ENCODE results near the gene TDRKH. TPM values are rescaled to one million over a fixed set of nuclear protein-coding genes. Genes with fewer than 3 reads are reported as not detected.

TDRKH gene
- total RNA-seq, 1 donor from 2014 or later = 12.0 TPM

- Histone ChIP-seq H3K4me3 (ENCODE audit: low read depth, low read length) (no peak overlapping the region), H3K27me3 (ENCODE audit: control insufficient read depth, insufficient read depth, low read length) (peaks cover 45% of the 10 kb centered on the region), H3K36me3 (ENCODE audit: control insufficient read depth, insufficient read depth, low read length) (no peaks in the 10 kb centered on the region)
- DNase-seq (ENCODE audit: low read depth) = no peak
- no peak for TF ChIP-seq CTCF (IDR thresholded peaks at IDR 0.05; ENCODE audit: insufficient read depth, low read length, poor library complexity, severe bottlenecking)
Observed at GRCh38 chr1:151801310-151801820, 11.1 kb upstream of the TDRKH start.

- TF ChIP-seq CTCF (IDR thresholded peaks at IDR 0.05; ENCODE audit: insufficient read depth, low read length, poor library complexity, severe bottlenecking) = no peak
- DNase-seq (ENCODE audit: low read depth) = no peak
- H3K27me3 ChIP-seq (ENCODE audit: control insufficient read depth, insufficient read depth, low read length) = peaks cover 42% of the 10 kb centered on the region
Observed at GRCh38 chr1:151800830-151801229, 10.5 kb upstream of the TDRKH start.

GRCh38 chr1:151799179-151800022, 9.1 kb upstream of the TDRKH start:
- no peak for TF ChIP-seq CTCF (IDR thresholded peaks at IDR 0.05; ENCODE audit: insufficient read depth, low read length, poor library complexity, severe bottlenecking)
- DNase-seq (ENCODE audit: low read depth) = no peak
- Histone ChIP-seq H3K4me3 (ENCODE audit: low read depth, low read length) (no peak overlapping the region), H3K27me3 (ENCODE audit: control insufficient read depth, insufficient read depth, low read length) (peaks cover 36% of the 10 kb centered on the region), H3K36me3 (ENCODE audit: control insufficient read depth, insufficient read depth, low read length) (no peaks in the 10 kb centered on the region)

More at GRCh38 chr1:151800830-151801229, 10.5 kb upstream of the TDRKH start:
- Histone ChIP-seq H3K4me3 (ENCODE audit: low read depth, low read length) (no peak overlapping the region), H3K36me3 (ENCODE audit: control insufficient read depth, insufficient read depth, low read length) (no peaks in the 10 kb centered on the region)

- H3K27me3 ChIP-seq (ENCODE audit: control insufficient read depth, insufficient read depth, low read length) = peaks cover 29% of the 10 kb centered on the region
- DNase-seq (ENCODE audit: low read depth) = no peak
- no peak overlapping the region for H3K4me3 ChIP-seq (ENCODE audit: low read depth, low read length)
- H3K36me3 ChIP-seq (ENCODE audit: control insufficient read depth, insufficient read depth, low read length) = no peaks in the 10 kb centered on the region
- no peak for TF ChIP-seq CTCF (IDR thresholded peaks at IDR 0.05; ENCODE audit: insufficient read depth, low read length, poor library complexity, severe bottlenecking)
Observed at GRCh38 chr1:151798571-151798970, 8.3 kb upstream of the TDRKH start.

GRCh38 chr1:151790940-151791651, 796 bp upstream of the TDRKH start:
- Histone ChIP-seq H3K4me3 (ENCODE audit: low read depth, low read length) (peak overlapping the region; percentile 64), H3K27me3 (ENCODE audit: control insufficient read depth, insufficient read depth, low read length) (no peaks in the 10 kb centered on the region), H3K36me3 (ENCODE audit: control insufficient read depth, insufficient read depth, low read length) (no peaks in the 10 kb centered on the region)
- TF ChIP-seq CTCF (IDR thresholded peaks at IDR 0.05; ENCODE audit: insufficient read depth, low read length, poor library complexity, severe bottlenecking) = no peak
- DNase-seq (ENCODE audit: low read depth) = peak; percentile 10

Data from kidney epithelial cell (primary cell).